GM12872 (cell line): ENCODE data around the gene NOBOX.

Experiments used
- TF ChIP-seq, protein P1 (sequence below): IDR thresholded peaks from 3 replicates; pipeline ENCODE4 v1.5.1; 2011; ENCODE audit warnings: low read depth, mild to moderate bottlenecking, low read length, moderate library complexity; ENCODE audit not compliant: insufficient read depth

The NOBOX gene

DNA sequence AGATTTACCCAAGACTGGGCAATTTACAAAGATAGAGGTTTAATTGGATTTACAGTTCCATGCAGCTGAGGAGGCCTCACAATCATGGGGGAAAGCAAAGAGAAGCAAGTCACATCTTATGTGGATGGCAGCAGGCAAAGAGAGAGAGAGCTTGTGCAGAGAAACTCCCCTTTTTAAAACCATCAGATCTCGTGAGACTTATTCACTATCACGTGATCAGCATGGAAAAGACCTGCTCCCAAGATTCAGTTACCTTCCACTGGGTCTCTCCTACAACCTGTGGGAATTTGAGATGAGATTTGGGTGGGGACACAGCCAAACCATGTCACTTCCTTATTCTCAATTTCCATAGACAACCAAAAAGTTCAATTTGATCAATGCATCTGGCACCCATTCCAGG is 24.9 kb upstream of the NOBOX start:
- TF ChIP-seq, protein P1, sequence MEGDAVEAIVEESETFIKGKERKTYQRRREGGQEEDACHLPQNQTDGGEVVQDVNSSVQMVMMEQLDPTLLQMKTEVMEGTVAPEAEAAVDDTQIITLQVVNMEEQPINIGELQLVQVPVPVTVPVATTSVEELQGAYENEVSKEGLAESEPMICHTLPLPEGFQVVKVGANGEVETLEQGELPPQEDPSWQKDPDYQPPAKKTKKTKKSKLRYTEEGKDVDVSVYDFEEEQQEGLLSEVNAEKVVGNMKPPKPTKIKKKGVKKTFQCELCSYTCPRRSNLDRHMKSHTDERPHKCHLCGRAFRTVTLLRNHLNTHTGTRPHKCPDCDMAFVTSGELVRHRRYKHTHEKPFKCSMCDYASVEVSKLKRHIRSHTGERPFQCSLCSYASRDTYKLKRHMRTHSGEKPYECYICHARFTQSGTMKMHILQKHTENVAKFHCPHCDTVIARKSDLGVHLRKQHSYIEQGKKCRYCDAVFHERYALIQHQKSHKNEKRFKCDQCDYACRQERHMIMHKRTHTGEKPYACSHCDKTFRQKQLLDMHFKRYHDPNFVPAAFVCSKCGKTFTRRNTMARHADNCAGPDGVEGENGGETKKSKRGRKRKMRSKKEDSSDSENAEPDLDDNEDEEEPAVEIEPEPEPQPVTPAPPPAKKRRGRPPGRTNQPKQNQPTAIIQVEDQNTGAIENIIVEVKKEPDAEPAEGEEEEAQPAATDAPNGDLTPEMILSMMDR, result no peak

DNA sequence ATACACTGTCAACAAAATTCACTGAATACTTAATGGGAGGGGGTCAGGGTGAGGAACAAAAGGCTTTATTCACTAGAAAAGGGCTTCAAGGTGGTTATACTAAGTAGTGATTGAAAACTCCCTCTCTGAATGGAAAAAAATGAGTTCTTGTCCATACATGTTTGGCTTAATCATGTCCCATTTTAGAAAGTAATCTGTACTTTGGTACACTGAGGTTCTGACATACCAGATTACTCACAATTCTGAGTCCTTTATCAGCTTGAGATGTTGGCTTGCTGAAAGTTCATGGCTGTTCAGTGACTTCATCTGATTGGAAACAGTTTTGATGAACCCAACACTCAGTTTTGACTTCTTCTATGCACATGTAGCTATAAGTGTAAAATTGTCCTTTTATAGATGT is 12.8 kb upstream of the NOBOX start:
- TF ChIP-seq, protein P1, result no peak

DNA sequence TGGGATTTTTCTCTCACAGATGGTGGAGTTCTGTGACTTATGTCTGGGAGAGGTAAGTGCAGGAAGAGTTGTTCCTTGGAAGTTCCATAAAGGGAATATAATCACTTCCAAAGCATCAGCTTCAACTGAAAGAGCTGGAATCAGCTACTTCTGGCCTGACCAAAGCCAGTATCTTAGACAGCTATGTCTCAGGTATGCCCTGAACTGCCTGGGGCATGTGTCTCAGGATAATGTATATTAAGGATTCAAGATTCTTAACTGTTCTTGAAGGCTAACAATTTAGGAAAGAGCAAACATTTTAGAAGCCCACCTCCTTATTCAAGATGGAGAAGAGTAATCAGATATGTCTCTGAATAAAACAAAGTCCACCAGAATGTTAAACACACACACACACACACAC is 12.4 kb upstream of the NOBOX start:
- TF ChIP-seq, protein P1, result no peak

DNA sequence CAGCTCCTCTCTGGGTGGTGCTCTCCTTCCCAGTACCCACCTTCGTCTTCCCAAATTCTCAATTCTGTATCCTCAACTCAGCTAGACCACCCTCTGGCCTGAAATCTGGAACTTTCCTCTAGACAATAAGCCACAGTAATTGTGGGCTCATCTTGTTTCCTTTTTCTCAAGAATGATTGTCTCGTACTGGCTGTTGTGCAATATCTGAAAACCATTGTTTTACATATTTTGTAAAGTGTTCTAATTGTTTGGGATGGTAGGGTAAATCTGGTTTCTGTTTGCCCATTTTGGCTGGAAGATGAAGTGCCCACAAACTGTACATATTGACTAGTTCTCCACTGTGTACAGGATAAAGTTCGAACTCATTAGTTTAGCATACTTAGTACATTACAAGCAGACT is 11.3 kb upstream of the NOBOX start:
- TF ChIP-seq, protein P1, result no peak

DNA sequence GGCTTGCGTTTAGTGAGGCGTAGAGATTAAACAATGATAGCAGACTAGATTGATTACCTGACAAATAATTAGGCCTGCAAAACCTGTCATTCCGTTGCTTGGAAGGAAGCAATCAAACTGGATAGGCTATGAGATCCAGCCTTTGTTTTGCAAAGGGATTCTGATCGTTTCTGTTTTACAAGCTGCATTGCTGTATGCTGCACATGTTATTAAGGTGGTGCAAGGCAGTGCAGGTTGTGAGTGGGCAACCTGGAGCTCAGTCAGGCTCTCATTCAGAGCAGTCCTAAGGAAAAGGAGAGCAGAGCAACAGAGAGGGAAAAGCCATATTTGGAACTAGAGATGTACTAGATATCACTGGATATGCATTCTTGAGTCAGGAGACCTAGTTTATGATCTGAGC is 6.9 kb upstream of the NOBOX start:
- TF ChIP-seq, protein P1, result no peak

DNA sequence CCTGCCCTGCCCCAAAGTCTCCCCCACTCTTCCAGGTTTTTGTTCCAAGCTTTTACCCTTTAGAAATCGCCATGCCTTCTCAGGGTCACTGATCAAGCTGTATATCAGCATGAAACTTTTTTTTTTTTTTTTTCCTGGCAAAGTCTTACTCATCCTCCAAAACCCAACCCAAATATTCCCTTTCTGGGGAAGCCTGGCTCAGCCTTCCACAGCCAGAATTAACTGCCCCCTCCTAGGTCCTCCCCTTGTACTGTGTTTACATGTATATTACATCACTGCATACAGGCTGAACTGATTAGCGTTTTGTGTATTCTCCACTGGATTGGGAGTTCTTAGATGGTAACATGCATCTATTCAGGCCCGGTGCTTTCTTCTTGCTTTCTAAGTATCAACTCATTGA is 4.6 kb upstream of the NOBOX start:
- TF ChIP-seq, protein P1, result no peak

DNA sequence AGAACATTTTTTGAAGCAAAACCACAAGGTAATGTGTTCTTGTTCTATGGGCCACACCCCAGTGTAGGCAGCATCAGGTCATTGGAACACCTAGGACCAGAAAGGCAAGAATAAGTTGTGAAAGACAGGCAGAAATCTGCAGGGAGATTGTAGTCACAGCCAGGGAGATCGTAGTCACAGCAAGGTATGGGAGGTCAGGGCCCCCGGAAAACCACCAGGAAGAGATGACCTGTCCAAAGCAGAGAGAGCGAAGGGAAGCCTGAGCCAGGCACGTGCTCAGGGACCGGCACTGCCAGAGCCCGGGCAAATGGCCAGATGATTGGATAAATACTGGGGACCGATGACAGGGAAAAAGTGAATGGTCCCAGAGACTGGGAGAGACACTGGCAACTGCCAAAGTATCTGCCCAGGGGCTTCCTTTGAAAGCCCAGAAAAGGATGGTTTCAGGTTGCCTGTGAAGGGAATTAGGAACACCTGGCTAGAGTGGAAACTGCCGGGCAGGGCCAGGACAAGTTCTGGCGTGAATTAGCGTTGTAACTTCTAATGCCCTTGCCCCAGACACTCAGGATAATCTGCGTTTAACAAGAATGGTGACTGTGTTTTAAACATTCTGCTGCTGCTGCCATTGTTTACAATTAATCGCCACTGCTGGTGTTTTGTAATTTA is 3.9 kb upstream of the NOBOX start:
- TF ChIP-seq, protein P1, result no peak

DNA sequence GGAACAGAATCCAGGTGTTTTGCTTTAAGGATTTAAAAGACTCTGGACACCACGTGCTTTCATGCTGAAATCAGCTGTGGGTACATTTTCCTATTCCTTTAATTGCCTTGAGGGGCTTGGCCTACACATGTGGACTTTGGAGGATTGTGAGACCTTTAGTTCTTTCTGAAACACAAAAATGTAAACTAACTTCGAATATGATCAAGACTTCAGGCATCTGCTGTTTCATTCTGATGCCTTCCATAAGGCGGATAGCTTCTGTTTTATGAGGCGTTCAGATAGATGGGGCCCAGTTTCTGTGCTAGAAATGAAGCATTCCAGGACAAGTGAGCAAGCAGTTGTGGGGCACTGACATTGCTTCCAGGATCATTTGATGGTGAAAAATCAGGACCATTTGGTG is 1.5 kb upstream of the NOBOX start:
- TF ChIP-seq, protein P1, result no peak
